GM18511 (cell line): ENCODE results near the gene NR6A1.

Experiments
- ATAC-seq: cut with Tn5 transposase; IDR thresholded peaks from one replicate; pipeline ENCODE4 v1.9.1; 2021; ENCODE audit warnings: mild to moderate bottlenecking, moderate library complexity; ENCODE audit not compliant: unreplicated experiment

Gene NR6A1

GRCh38 chr9:124594225-124594624 lies 176.9 kb downstream of the NR6A1 start:
- no peak for ATAC-seq

DNA sequence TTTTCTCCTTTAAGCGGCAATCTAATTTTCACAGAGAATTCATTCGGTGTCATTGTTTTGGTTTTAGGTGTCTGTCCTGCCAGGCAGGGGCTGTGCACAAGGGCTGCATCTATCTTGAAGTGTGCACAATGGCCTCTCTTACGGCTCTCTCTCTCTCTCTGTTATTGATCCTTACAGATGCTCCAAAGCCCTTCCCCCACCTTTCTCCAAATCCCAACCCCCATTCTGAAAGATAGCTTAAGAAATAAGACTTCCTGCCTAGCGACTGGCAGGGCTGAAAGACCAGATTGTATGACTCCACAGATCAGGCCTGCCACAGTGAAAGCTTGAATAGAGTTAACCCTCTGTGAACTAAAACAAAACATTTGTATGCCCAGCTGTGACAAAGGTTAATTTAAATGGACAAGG lies 177.5 kb downstream of the NR6A1 start:
- ATAC-seq, result no peak

- no peak for ATAC-seq
Measured at GRCh38 chr9:124593200-124593599, 177.9 kb downstream of the NR6A1 start.

DNA sequence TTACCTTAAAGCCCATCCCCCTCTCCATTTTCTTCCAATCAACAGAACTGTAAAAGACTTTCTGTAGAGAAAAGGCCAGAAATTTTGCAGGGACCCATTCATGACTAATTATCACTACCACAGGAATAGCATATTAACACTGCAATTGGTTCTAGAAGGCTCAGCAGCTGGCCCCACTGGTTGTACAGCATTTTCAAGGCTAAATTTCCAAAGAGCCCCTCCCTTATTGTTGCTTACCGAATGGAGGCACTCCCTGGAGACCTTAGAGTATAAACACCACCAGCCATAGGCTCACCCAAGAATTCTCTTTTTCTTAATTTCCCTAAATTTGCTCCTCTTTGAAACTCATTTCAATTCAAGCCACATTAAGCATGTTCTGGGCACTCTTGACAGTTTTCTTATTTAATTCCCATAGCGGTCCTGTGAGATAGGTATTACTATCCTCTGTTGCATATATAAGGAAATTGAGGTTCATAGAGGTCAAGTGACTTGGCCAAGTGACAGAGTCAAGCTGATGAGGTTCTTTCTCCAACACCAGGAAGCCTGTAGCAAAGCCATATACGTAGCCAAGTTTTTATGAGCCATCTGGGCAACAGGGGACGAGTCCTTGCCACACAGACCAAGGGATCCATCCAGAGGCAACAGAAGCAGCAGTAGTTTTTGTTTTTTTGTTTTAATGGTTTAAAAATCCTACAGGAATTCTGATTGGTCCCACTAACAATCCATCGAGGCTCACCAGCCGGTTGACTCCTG lies 180.0 kb downstream of the NR6A1 start:
- ATAC-seq, result no peak

GRCh38 chr9:124584631-124585030 lies 186.5 kb downstream of the NR6A1 start:
- no peak for ATAC-seq

DNA sequence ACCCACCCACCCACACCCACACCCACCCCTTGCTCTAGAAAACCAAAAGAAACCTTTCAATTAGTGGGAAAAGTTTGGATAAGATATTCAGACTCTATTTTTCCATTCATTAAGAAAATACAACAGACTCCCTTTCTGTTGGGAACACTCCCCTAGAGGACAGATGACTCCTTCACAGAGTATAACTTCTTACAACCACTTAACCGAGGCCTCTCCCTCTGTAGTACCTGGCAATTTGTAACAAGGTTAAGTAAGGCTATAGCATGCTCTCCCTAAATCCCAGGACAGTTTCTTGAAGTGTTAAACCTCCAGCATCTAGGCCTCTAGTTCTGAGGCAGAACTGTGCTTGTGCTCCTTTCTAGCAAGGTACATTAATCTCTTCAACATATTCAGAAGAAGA lies 188.0 kb downstream of the NR6A1 start:
- ATAC-seq, result no peak

- no peak for ATAC-seq
Measured at GRCh38 chr9:124580186-124580585, 190.9 kb downstream of the NR6A1 start.

GRCh38 chr9:124576751-124577150 lies 194.4 kb downstream of the NR6A1 start:
- no peak for ATAC-seq

- ATAC-seq, result no peak
Measured at GRCh38 chr9:124574534-124575375, 196.4 kb downstream of the NR6A1 start.

GRCh38 chr9:124570942-124571666 lies 200.0 kb downstream of the NR6A1 start:
- ATAC-seq, result no peak

- ATAC-seq, result no peak
Measured at GRCh38 chr9:124569942-124570341, 201.2 kb downstream of the NR6A1 start.

DNA sequence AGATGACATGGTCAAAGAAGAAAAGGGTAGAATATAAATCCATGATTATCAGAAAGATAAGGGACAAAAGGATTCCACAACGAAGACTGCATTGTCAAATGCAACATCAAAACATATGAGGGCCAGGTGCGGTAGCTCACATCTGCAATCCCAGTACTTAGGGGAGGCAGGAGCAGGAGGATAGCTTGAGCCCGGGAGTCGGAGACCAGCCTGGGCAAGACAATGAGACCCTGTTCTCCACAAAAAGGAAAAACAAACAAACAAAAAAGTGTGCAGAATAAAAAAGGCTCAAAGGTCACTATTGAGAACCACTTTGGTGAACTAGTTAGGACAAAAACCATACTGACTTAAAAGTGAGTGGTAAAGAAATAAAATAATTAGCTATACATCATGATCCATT lies 203.7 kb downstream of the NR6A1 start:
- no peak for ATAC-seq

- ATAC-seq, result no peak
Measured at GRCh38 chr9:124562328-124562727, 208.8 kb downstream of the NR6A1 start.

DNA sequence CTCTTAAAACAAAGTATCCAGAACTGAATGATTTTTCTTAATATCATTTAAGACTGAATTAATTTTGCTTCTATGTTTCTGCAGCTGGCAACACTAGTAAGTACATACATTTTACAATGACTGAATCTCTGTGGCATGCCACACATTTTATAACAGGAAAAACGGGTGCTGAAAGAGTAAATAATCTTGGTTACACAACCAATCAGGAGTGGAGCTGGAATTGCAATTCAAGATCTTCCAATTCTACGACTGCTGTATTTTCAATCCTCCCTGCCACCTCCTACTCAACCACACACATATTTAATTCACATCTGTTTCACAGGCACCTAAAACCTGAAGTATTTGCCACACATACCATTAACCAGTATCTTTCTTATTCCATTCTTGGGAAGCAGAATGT lies 211.2 kb downstream of the NR6A1 start:
- ATAC-seq, result no peak

DNA sequence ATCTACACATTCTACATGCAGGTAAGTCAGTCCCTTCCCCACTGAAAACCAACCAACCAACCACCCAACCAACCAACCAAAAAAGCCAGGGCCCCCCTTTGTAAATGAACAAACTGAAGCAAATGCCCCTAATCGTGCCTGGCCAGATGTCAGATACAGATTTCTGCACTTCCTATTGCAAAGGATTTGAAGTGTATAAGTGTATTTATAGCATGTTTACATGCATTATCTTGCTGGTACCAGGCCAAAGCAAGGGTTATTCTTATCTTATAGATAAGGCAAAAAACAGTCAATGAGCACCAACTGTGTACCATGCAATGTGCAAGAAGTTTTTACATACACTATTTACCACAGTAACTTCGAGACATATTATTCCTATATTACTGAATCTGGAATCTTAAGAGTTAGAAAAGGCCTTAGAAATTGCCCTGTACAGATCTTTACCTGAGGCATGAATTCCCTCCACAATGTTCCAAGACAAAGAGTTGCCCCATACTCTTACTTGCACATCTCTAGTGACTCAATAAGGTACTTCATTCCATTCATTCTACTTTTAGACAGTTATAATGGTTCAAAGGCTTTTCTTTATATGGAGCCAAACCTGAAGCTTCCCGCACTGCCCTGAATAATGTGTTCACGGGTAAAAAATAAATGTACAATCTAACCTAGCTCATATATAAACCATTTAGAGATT lies 212.2 kb downstream of the NR6A1 start:
- no peak for ATAC-seq

- ATAC-seq, result no peak
Measured at GRCh38 chr9:124557895-124558294, 213.2 kb downstream of the NR6A1 start.

DNA sequence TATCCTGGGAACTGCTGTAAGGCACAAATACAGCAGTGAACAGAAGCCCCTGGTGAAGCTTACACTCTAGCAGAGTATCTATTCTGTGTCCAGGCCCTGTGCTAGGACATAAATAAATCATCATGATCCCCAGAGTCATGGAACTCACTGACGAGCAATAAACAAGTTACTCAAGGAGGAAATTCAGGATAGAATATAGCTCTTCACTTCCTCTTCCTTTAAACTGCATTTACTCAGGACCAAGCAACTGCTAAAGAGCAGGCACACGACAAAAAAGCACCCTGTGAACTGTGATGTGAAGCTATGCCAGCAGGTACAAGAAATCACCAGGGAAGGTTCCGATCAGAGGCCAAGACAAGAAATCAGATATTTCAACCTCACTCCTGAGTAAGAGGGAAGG lies 216.1 kb downstream of the NR6A1 start:
- ATAC-seq, result no peak

GRCh38 chr9:124553738-124554137 lies 217.4 kb downstream of the NR6A1 start:
- no peak for ATAC-seq

DNA sequence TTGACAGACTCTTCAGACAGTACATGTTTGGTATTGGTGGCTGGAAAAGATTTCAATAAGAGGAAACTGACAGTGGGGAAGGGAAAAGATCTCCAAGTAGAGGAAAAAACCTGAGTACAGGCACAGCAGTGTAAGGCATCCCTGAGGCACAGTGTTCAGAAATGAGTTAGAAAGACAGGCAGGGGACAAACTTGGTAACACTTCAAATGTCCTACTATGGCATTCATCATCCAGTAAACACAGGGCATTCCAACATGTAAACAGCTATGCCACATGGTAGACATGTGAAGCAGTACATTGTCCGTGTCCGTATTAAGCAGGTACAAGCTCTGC lies 218.9 kb downstream of the NR6A1 start:
- ATAC-seq, result no peak

DNA sequence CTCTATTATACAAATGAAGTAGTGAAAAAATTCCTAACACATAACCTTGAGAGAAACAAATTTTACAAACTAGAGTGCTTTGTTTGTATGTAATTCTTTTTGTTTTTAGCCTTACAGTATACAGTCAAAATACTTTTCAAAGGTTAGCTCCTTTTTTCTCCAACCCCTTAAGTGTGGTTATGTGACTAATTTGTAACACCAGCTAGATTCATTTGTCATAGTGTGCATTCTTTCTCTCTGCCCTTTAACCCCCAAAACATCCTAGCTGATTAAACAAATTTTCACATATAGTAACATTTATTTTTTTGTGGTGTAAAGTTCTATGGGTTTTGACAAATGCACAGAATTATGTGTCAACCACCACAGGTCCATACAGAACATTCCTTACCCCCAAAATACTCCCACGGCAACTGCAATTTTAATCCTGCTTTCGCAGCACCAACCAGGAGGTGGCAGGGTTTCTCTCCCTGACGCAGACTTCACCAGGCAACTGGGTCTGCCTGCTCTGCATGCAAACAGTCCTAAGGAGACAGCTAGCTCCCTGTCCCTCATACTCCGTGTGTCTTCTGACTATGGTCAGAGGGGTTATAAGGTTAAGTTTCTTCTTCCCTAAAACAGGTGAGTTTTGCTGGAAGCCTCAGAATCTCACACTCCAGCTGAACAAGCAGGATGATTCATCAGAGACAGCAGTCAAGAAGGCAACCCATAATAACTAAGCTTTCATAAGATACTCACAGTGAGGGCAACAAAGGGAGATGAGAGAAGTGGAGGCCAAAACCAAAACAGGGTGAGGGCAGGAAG lies 219.4 kb downstream of the NR6A1 start:
- ATAC-seq, result peak; percentile 72
